Heart right ventricle (tissue), 16 donors: ENCODE results near the gene SMAD4. TPM values are rescaled to one million over a fixed set of nuclear protein-coding genes. Genes with fewer than 3 reads are reported as not detected.

Experiments used
- ATAC-seq, 8 donors: fragments of 200-7000 bp; cut with Tn5 transposase; one replicate each; pipeline ENCODE4 v1.9.1; 2020; ENCODE audit warnings: mild to moderate bottlenecking in 8 of 8, moderate library complexity in 8 of 8, moderate number of reproducible peaks in 1 of 8
- DNase-seq, 2 donors: peaks; one replicate each; pipeline ENCODE4 v3.0.0-alpha.2; 2020
- H3K27ac ChIP-seq, 10 donors: fragments of 200-600 bp; sonication (generic) in 2 of 10; one replicate each; pipeline versions ENCODE4 v1.5.0 to v1.8.0; 2020 to 2022; ENCODE audit warnings: mild to moderate bottlenecking in 3 of 10
- H3K27me3 ChIP-seq, 7 donors: fragments of 200-600 bp; one replicate each; pipeline ENCODE4 v1.8.0; 2021 to 2022; ENCODE audit warnings: mild to moderate bottlenecking in 2 of 7
- H3K36me3 ChIP-seq, 9 donors: fragments of 200-600 bp; sonication (generic) in 1 of 9; one replicate each; pipeline versions ENCODE4 v1.5.0 to v1.8.0; 2020 to 2022; ENCODE audit warnings: mild to moderate bottlenecking in 2 of 9
- H3K4me1 ChIP-seq, 9 donors: fragments of 200-600 bp; sonication (generic) in 1 of 9; one replicate each; pipeline versions ENCODE4 v1.5.0 to v1.8.0; 2020 to 2022; ENCODE audit warnings: mild to moderate bottlenecking in 4 of 9
- H3K4me3 ChIP-seq, 10 donors: fragments of 200-600 bp; sonication (generic) in 2 of 10; one replicate each; pipeline versions ENCODE4 v1.5.0 to v1.8.0; 2020 to 2022; ENCODE audit warnings: mild to moderate bottlenecking in 7 of 10, moderate library complexity in 2 of 10
- H3K9me3 ChIP-seq, 11 donors: fragments of 200-600 bp in 10 of 11; sonication (generic) in 2 of 11; one replicate each; pipeline versions ENCODE4 v1.5.0 to v1.8.0; 2013 to 2022; ENCODE audit warnings: mild to moderate bottlenecking in 2 of 11, control low read depth in 1 of 11, moderate library complexity in 1 of 11
- WGBS, 2 donors: extraction: QIAGEN DNeasy Blood & Tissue Kit; methylation state at CpG; one replicate each; pipeline ENCODE4 v1.1.7; 2013; ENCODE audit warnings: inconsistent platforms in 1 of 2; 5-methylcytosine and 5-hydroxymethylcytosine counted together
- intact Hi-C, 10 donors: fragments of 100-400 bp; cut with DNase I; formaldehyde crosslinking; loops; one replicate each; pipeline versions ENCODE4 v1.11.1 to v1.14.2; 2022
- long read RNA-seq, 3 donors: library from polyadenylated mRNA; unstranded; transcript quantifications; one replicate each; pipeline ENCODE4 v2.0.0, GENCODE V29; 2020 to 2021
- polyA plus RNA-seq, 2 donors: library from polyadenylated mRNA; stranded (reverse); fragments of 200-250 nt; gene quantifications; one replicate each; pipeline ENCODE4 v1.2.3, GENCODE V29; 2013
- total RNA-seq, 10 donors: library from RNA; stranded (reverse); fragmentation: NEBNext Ultra II Directional in 3 of 10; extraction: Animal tissue kit (Norgen Biotek cat#: 25700) in 3 of 10; gene quantifications; one replicate each; pipeline versions ENCODE4 v1.2.1 to v1.2.4, GENCODE V29; 2021 to 2023
- TF ChIP-seq, protein P1 (sequence below), 9 donors: fragments of 200-600 bp; sonication (generic) in 2 of 9; IDR thresholded peaks; one replicate each; pipeline versions ENCODE4 v1.5.0 to v1.8.0; 2021 to 2022; ENCODE audit warnings: antibody characterized with exemption in 9 of 9, mild to moderate bottlenecking in 5 of 9, moderate library complexity in 1 of 9
- donor health status: Arrhythmogenic right ventricular cardiomyopathy.
- donor health status: ischemic (EF 13 %, LVEDD 7.1; RV severe dilation, severe dysfunction).
- donor health status: healthy with polysubstance abuse.
- donor health status: DM: no; HTN: yes; CAD: no.
- donor health status: DM: no; HTN: no; CAD: no.
- donor health status: ischemic (EF 25% LVEDD 6.9; RV normal size, moderate dysfunction).
- donor health status: ischemic (EF 25% LVEDD 5.7; RV mildly dilated, moderate dysfunction).
- donor health status: healthy.
- donor health status: DM: yes; HTN: yes; CAD: no.
- donor health status: Ischemic cardiomyopathy.
- donor health status: ischemic (EF 35%, LVEDD 5.7; RV mildly dilated, moderate dysfunction).
- donor health status: nonischemic (EF 11% LVEDD 7.7; RV severe dilation, severe dysfunction).
- donor health status: DM: yes; HTN: yes; CAD: no.
- donor health status: PGD.
- donor health status: ischemic (EF 29% LVEDD 5.4; RV normal size, mild dysfunction).
- donor health status: nonischemic (EF 23%, LVEDD 6.1; RV moderate dilation, normal function).

Gene SMAD4
- total RNA-seq (100 to 1,000 TPM in 2 of 10 donors, 10 to 100 TPM in 8; 78.4 to 110 (median 86.9) TPM), polyA plus RNA-seq (10 to 100 TPM; 11.7 to 20.3 TPM)
- long read RNA-seq, donor 1, full-length matches to known transcripts = 100 of 123 reads
- long read RNA-seq, donor 1, partial matches to known transcripts = 9 of 123 reads
- long read RNA-seq, donor 1, other reads (novel, unspliced or antisense) = 14 of 123 reads
- long read RNA-seq, donor 2, full-length matches to known transcripts = 100 of 126 reads
- long read RNA-seq, donor 2, partial matches to known transcripts = 15 of 126 reads
- long read RNA-seq, donor 2, other reads (novel, unspliced or antisense) = 11 of 126 reads
- long read RNA-seq, donor 3, full-length matches to known transcripts = 5 of 60 reads
- long read RNA-seq, donor 3, partial matches to known transcripts = 42 of 60 reads
- long read RNA-seq, donor 3, other reads (novel, unspliced or antisense) = 13 of 60 reads

DNA sequence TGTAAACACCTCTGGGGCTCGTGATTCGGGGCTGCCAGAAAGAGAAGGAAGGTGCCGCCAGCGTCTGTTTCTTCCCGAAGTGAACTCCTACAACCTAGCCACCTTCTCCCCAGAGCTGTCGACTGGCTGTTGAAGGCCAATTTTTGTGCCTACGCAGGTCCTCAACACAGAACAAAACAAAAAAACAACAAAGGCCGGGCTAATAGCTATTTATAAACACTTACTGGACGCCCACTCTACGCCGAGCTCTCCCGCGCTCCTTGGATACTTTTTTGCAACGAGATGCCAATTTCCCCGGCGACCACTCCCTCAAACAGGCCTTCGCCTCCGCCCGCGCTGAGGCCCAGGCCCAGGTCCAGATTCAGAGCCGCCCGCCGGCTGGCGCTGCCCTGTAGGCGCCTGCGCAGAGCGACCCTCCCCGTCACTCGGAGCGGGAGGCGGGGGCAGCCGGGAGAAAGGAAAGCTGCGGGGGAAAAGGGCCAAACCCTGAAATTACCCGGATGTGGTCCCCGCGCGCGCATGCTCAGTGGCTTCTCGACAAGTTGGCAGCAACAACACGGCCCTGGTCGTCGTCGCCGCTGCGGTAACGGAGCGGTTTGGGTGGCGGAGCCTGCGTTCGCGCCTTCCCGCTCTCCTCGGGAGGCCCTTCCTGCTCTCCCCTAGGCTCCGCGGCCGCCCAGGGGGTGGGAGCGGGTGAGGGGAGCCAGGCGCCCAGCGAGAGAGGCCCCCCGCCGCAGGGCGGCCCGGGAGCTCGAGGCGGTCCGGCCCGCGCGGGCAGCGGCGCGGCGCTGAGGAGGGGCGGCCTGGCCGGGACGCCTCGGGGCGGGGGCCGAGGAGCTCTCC lies at the start of gene SMAD4:
TSS of gene SMAD4 (plus strand) at position 520 of the 843 bp plus-strand sequence. CDS start 16,834 bp downstream, outside the sequence.
- Histone ChIP-seq H3K27ac (peak within 1 kb of the TSS; percentile 94 to 100 (median 98)), H3K4me1 (peaks cover 2 to 85% (median 54%) of the 10 kb centered on the region in 9 donors)

GRCh38 chr18:50981381-50981780 lies 48.6 kb upstream of the SMAD4 start:
- Histone ChIP-seq H3K27ac (no peak overlapping the region), H3K4me3 (no peak overlapping the region), H3K36me3 (peaks cover 0 to 72% (median 29%) of the 10 kb centered on the region in 9 donors), H3K4me1 (peaks cover 0 to 5% (median 0%) of the 10 kb centered on the region in 9 donors), H3K9me3 (peaks cover 0 to 12% (median 0%) of the 10 kb centered on the region in 11 donors), H3K27me3 (no peaks in the 10 kb centered on the region)
- intact Hi-C loops = no loop called here
- ATAC-seq (no peak), DNase-seq (no peak)
- TF ChIP-seq, protein P1, sequence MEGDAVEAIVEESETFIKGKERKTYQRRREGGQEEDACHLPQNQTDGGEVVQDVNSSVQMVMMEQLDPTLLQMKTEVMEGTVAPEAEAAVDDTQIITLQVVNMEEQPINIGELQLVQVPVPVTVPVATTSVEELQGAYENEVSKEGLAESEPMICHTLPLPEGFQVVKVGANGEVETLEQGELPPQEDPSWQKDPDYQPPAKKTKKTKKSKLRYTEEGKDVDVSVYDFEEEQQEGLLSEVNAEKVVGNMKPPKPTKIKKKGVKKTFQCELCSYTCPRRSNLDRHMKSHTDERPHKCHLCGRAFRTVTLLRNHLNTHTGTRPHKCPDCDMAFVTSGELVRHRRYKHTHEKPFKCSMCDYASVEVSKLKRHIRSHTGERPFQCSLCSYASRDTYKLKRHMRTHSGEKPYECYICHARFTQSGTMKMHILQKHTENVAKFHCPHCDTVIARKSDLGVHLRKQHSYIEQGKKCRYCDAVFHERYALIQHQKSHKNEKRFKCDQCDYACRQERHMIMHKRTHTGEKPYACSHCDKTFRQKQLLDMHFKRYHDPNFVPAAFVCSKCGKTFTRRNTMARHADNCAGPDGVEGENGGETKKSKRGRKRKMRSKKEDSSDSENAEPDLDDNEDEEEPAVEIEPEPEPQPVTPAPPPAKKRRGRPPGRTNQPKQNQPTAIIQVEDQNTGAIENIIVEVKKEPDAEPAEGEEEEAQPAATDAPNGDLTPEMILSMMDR (IDR thresholded peaks at IDR 0.05) = no peak
- 81 to 84% methylated on average over 1 of the region's 1 CpG for WGBS, 2 donors

More for the DNA sequence above, at the start of gene SMAD4:
- ATAC-seq (peak; percentile 95 to 99 (median 97)), DNase-seq (peak; percentile 97 to 98)
- TF ChIP-seq, protein P1 (IDR thresholded peaks at IDR 0.05) = no peak
- no peaks in the 10 kb centered on the region for H3K27me3 ChIP-seq
- 0% methylated on average over 76 to 77 of the region's 79 CpGs for WGBS, 2 donors
- H3K9me3 ChIP-seq = no peaks in the 10 kb centered on the region
- H3K4me3 ChIP-seq = peak within 1 kb of the TSS; percentile 70 to 94 (median 81)
- intact Hi-C loops = loop anchor here in 7 of 10 donors (2.0 to 10.0 kb wide), 6 partner anchors 63 to 165 kb away; partner anchors contain the start of genes ELAC1 (in 5 of the 7), ME2 (in 2 of the 7) and MEX3C (in 2 of the 7)
- peaks cover 0 to 31% (median 6%) of the 10 kb centered on the region in 9 donors for H3K36me3 ChIP-seq

DNA sequence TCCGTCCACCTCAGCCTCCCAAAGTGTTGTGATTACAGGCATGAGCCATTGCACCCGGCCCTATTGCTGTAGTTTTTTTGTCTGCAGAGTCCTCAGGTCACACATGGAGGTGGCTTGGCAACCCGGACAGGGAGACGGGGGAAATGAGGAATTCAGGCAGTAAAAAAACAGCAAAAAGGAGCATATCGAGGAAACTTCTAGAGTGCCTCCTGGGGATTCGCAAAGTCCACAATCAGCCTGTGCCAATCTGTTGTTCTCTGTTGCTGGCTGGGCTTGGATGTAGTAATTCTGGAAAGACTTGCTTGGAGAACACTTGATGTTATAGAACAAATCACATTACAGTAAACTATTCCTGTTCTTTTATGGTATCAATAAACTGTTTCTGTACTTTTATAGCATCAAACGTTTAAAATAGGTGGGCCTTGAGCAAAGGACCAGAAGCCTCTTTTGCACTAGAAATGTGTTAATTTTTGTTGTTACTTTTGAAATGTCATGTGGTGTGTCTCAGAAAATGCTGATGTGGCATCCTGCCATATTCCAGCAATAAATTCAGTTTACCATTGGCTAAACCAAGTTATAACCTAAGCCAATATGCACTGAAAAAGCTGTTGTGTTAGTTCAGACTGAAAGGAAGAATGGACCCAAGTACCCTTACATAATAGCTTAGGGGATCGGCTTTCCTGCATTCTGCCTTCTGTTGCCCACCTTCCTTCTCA lies 47.8 kb upstream of the SMAD4 start:
- no peaks in the 10 kb centered on the region for H3K27me3 ChIP-seq
- ATAC-seq = no peak

More for the DNA sequence above, 47.8 kb upstream of the SMAD4 start:
- DNase-seq = no peak
- 85 to 88% methylated on average over 8 of the region's 8 CpGs for WGBS, 2 donors
- Histone ChIP-seq H3K4me1 (peaks cover 0 to 14% (median 0%) of the 10 kb centered on the region in 9 donors), H3K27ac (no peak overlapping the region), H3K4me3 (no peak overlapping the region), H3K36me3 (peaks cover 0 to 71% (median 24%) of the 10 kb centered on the region in 9 donors), H3K9me3 (peaks cover 0 to 6% (median 0%) of the 10 kb centered on the region in 11 donors)
- TF ChIP-seq, protein P1 (IDR thresholded peaks at IDR 0.05) = no peak
- intact Hi-C loops = no loop called here
